PC-3 (cell line): ENCODE data around the gene SNU13. TPM values are rescaled to one million over a fixed set of nuclear protein-coding genes. Genes with fewer than 3 reads are reported as not detected.

Source experiments
- ATAC-seq: fragments of 200-7000 bp; cut with Tn5 transposase; 2 replicates; pipeline ENCODE4 v1.9.1; 2020; ENCODE audit warnings: mild to moderate bottlenecking, moderate library complexity
- BruUV-seq: library from RNA; stranded (reverse); fragments of 400-500 nt; replicated peaks from 2 replicates; lab custom pipeline; 2021; lab: Mats Ljungman, UMichigan
- CTCF ChIA-PET: fragments of 300-600 bp; sonication (Branson Sonifier 250); formaldehyde crosslinking; loops from one replicate; lab custom pipeline; 2022; ENCODE audit warnings: antibody characterized with exemption; lab: Charles Lee
- POLR2A ChIA-PET: fragments of 300-600 bp; sonication (Branson Sonifier 250); formaldehyde crosslinking; loops from one replicate; lab custom pipeline; 2022; ENCODE audit warnings: antibody characterized with exemption; ENCODE audit not compliant: unreplicated experiment; lab: Charles Lee
- DNase-seq: peaks from one replicate; pipeline ENCODE4 v3.0.0-alpha.2; 2015
- H2AFZ ChIP-seq: fragments of 300-600 bp; sonication (generic); 2 replicates; pipeline ENCODE4 v1.6.0; 2016; ENCODE audit warnings: antibody characterized with exemption, low read length
- H3F3A ChIP-seq: fragments of 300-600 bp; sonication (generic); one replicate; pipeline ENCODE4 v1.6.0; 2017; ENCODE audit warnings: antibody characterized with exemption, low read length, control low read depth, mild to moderate bottlenecking; ENCODE audit not compliant: unreplicated experiment
- H3K27ac ChIP-seq: fragments of 300-600 bp; sonication (generic); 2 replicates; pipeline ENCODE4 v1.5.1; 2016; ENCODE audit warnings: mild to moderate bottlenecking, low read length
- H3K27me3 ChIP-seq: fragments of 300-600 bp; sonication (generic); 2 replicates; pipeline ENCODE4 v1.6.1; 2016; ENCODE audit warnings: low read length, mixed read lengths
- H3K36me3 ChIP-seq: fragments of 300-600 bp; sonication (generic); 2 replicates; pipeline ENCODE4 v1.6.1; 2016; ENCODE audit warnings: low read depth, mixed run types, low read length, mixed read lengths
- H3K4me1 ChIP-seq: fragments of 300-600 bp; sonication (generic); 2 replicates; pipeline ENCODE4 v1.5.1; 2016; ENCODE audit warnings: low read length; ENCODE audit not compliant: insufficient read depth
- H3K4me2 ChIP-seq: fragments of 300-600 bp; sonication (generic); 2 replicates; pipeline ENCODE4 v1.6.0; 2016; ENCODE audit warnings: low read length
- H3K4me3 ChIP-seq: fragments of 300-600 bp; sonication (generic); 2 replicates; pipeline ENCODE4 v1.5.1; 2016; ENCODE audit warnings: mild to moderate bottlenecking, low read length, mixed read lengths
- H3K79me2 ChIP-seq: fragments of 300-600 bp; sonication (generic); 2 replicates; pipeline ENCODE4 v1.6.1; 2017; ENCODE audit warnings: low read length, mixed read lengths
- H3K9ac ChIP-seq: fragments of 300-600 bp; sonication (generic); 2 replicates; pipeline ENCODE4 v1.6.0; 2016; ENCODE audit warnings: mild to moderate bottlenecking, low read length
- H3K9me2 ChIP-seq: fragments of 300-600 bp; sonication (generic); replicated peaks from 2 replicates; pipeline ENCODE4 v1.6.1; 2016; ENCODE audit warnings: mixed run types, low read length, mixed read lengths
- H3K9me3 ChIP-seq: fragments of 300-600 bp; sonication (generic); 2 replicates; pipeline ENCODE4 v1.6.1; 2016; ENCODE audit warnings: low read length, mixed read lengths
- H4K20me1 ChIP-seq: fragments of 300-600 bp; sonication (generic); 2 replicates; pipeline ENCODE4 v1.6.1; 2016; ENCODE audit warnings: low read length, mixed read lengths
- EZH2 ChIP-seq: fragments of 300-600 bp; sonication (generic); IDR thresholded peaks from one replicate; pipeline ENCODE4 v1.6.1; 2017; ENCODE audit warnings: antibody characterized with exemption, mild to moderate bottlenecking, low read length; ENCODE audit not compliant: unreplicated experiment
- EZH2phosphoT487 ChIP-seq: fragments of 300-600 bp; sonication (generic); IDR thresholded peaks from 2 replicates; pipeline ENCODE4 v1.6.1; 2018; ENCODE audit warnings: mild to moderate bottlenecking, antibody characterized with exemption, low read length, borderline replicate concordance
- intact Hi-C: fragments of 100-400 bp; cut with micrococcal nuclease; formaldehyde crosslinking; loops from 2 replicates; pipeline ENCODE4 v1.9.0; 2023
- total RNA-seq: library from RNA; depleted of rRNA; stranded (reverse); fragments of >200 nt; gene quantifications from 2 replicates; pipeline ENCODE4 v1.2.3, GENCODE V29; 2014
- TF ChIP-seq, protein P1 (sequence below): fragments of 300-600 bp; sonication (generic); conservative IDR thresholded peaks from 2 replicates; pipeline ENCODE4 v1.5.1; 2017; ENCODE audit warnings: antibody characterized with exemption, low read depth, mild to moderate bottlenecking, low read length

SNU13 gene
- total RNA-seq, 1 experiment from 2014 or later = 173 TPM

DNA sequence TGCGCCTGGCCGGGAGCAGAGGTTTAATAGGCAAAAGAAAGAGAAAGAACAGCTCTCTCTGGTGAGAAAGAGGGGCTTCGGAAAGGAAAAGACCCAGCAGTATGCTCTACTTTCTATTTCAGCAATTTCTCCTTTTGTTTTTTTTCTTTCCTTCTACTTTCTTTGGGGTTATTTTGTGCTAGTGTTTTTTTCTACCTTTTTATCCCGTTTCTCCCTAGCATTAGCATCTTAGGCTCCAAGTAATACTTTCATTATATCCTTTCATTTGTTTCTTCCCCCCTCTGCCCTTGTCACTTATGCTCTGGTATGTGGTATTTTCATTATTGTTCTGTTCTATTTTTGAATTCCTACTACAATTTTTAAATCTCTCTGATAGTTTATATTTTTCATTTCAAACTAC lies 4.5 kb downstream of the SNU13 start:
- H3K9ac ChIP-seq = no peak overlapping the region
- no peaks in the 10 kb centered on the region for H3K27me3 ChIP-seq
- no TSS peak for BruUV-seq
- H3K27ac ChIP-seq = no peak overlapping the region
- no peak overlapping the region for H2AFZ ChIP-seq
- no peaks in the 10 kb centered on the region for H3K9me3 ChIP-seq
- no peak for DNase-seq
- H3F3A ChIP-seq = no peaks in the 10 kb centered on the region
- peaks cover 17% of the 10 kb centered on the region for H4K20me1 ChIP-seq
- no peak overlapping the region for H3K4me2 ChIP-seq
- H3K79me2 ChIP-seq = peaks cover 98% of the 10 kb centered on the region
- intact Hi-C loops = no loop called here
- TF ChIP-seq EZH2phosphoT487 = no peak
- TF ChIP-seq, protein P1, sequence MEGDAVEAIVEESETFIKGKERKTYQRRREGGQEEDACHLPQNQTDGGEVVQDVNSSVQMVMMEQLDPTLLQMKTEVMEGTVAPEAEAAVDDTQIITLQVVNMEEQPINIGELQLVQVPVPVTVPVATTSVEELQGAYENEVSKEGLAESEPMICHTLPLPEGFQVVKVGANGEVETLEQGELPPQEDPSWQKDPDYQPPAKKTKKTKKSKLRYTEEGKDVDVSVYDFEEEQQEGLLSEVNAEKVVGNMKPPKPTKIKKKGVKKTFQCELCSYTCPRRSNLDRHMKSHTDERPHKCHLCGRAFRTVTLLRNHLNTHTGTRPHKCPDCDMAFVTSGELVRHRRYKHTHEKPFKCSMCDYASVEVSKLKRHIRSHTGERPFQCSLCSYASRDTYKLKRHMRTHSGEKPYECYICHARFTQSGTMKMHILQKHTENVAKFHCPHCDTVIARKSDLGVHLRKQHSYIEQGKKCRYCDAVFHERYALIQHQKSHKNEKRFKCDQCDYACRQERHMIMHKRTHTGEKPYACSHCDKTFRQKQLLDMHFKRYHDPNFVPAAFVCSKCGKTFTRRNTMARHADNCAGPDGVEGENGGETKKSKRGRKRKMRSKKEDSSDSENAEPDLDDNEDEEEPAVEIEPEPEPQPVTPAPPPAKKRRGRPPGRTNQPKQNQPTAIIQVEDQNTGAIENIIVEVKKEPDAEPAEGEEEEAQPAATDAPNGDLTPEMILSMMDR = no peak
- TF ChIP-seq EZH2 = no peak
- ATAC-seq = no peak
- peaks cover 17% of the 10 kb centered on the region for H3K36me3 ChIP-seq
- ChIA-PET POLR2A (no interaction called here), CTCF (no interaction called here)
- peaks cover 17% of the 10 kb centered on the region; the same call in 1 of the 2 replicates for H3K4me1 ChIP-seq
- H3K4me3 ChIP-seq = no peak overlapping the region
- no peaks in the 10 kb centered on the region for H3K9me2 ChIP-seq

DNA sequence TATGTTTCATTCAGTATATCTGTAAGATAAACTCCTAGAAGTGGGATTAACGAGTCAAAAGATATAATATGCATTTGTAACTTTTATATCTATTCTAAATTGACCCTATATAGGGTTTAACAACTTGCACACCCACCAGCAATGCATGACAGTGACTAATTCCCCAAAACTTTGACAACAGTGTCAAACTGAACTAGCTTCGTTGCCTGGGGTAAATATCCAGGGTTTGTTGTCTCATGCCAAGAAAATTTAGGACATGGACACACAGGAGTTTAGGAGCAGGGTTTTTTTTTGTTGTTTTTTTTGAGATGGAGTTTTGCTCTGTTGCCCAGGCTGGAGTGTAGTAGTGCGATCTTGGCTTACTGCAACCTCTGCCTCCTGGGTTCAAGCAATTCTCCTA lies 5.1 kb downstream of the SNU13 start:
- peak; percentile 39 for DNase-seq
- Histone ChIP-seq H3K27ac (no peak overlapping the region), H3F3A (no peaks in the 10 kb centered on the region), H3K9me2 (no peaks in the 10 kb centered on the region), H3K4me3 (no peak overlapping the region), H3K27me3 (no peaks in the 10 kb centered on the region), H3K4me1 (peaks cover 17% of the 10 kb centered on the region; the same call in 1 of the 2 replicates), H3K36me3 (peaks cover 20% of the 10 kb centered on the region), H3K4me2 (no peak overlapping the region), H3K9ac (no peak overlapping the region), H2AFZ (no peak overlapping the region), H4K20me1 (peaks cover 17% of the 10 kb centered on the region), H3K9me3 (no peaks in the 10 kb centered on the region), H3K79me2 (peaks cover 95% of the 10 kb centered on the region)
- TF ChIP-seq EZH2 (no peak), EZH2phosphoT487 (no peak)
- TF ChIP-seq, protein P1 = no peak
- 0 out of 2 replicates have a peak, but pooled peaks have one; percentile 10 for ATAC-seq
- BruUV-seq = no TSS peak
- ChIA-PET POLR2A (no interaction called here), CTCF (no interaction called here)
- intact Hi-C loops = loop anchor here (2.0 kb wide), 1 partner anchor 17 kb away; no protein-coding TSS in a partner anchor

DNA sequence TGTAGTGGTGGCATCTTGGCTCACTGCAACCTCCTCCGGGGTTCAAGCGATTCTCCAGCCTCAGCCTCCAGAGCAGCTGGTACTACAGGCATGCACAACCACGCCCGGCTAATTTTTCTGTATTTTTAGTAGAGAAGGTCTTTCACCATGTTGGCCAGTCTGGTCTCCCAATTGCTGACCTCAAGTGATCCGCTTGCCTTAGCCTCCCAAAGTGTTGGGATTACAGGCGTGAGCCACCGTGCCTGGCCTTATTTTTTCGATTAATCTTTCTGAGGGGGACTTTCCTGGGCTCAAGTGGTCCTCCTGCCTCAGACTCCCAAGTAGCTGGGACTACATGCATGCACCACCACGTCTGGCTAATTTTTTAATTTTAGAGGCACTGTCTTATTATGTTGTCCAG lies 5.6 kb downstream of the SNU13 start:
- no peaks in the 10 kb centered on the region for H3K27me3 ChIP-seq
- peak overlapping the region; percentile 82; the same call in 1 of the 2 replicates for H3K4me3 ChIP-seq
- H3K36me3 ChIP-seq = peaks cover 25% of the 10 kb centered on the region
- no peaks in the 10 kb centered on the region for H3F3A ChIP-seq
- no peak overlapping the region for H3K27ac ChIP-seq
- ATAC-seq (no peak), DNase-seq (no peak)
- BruUV-seq = no TSS peak
- intact Hi-C loops = loop anchor here (2.0 kb wide), 1 partner anchor 16 kb away; no protein-coding TSS in a partner anchor
- no peaks in the 10 kb centered on the region for H3K9me3 ChIP-seq
- H4K20me1 ChIP-seq = peaks cover 17% of the 10 kb centered on the region
- H3K4me2 ChIP-seq = peak overlapping the region; percentile 79
- peaks cover 95% of the 10 kb centered on the region for H3K79me2 ChIP-seq
- peaks cover 17% of the 10 kb centered on the region; the same call in 1 of the 2 replicates for H3K4me1 ChIP-seq
- no peak overlapping the region for H2AFZ ChIP-seq
- H3K9me2 ChIP-seq = no peaks in the 10 kb centered on the region
- ChIA-PET CTCF (no interaction called here), POLR2A (no interaction called here)
- no peak for TF ChIP-seq EZH2phosphoT487
- TF ChIP-seq EZH2 = no peak
- TF ChIP-seq, protein P1 = no peak
- H3K9ac ChIP-seq = no peak overlapping the region
